Panc1 (cell line): ENCODE data around the gene RPL35. TPM values are rescaled to one million over a fixed set of nuclear protein-coding genes. Genes with fewer than 3 reads are reported as not detected.

Experiments
- ATAC-seq: fragments of 200-7000 bp; cut with Tn5 transposase; 2 replicates; pipeline ENCODE4 v1.9.1; 2020; ENCODE audit warnings: mild to moderate bottlenecking, moderate library complexity
- BruUV-seq: library from RNA; stranded (reverse); fragments of 400-500 nt; replicated peaks from 2 replicates; lab custom pipeline; 2021; lab: Mats Ljungman, UMichigan
- CTCF ChIA-PET: fragments of 300-600 bp; sonication (Branson Sonifier 250); formaldehyde crosslinking; loops from one replicate; lab custom pipeline; 2022; ENCODE audit warnings: antibody characterized with exemption; lab: Charles Lee
- POLR2A ChIA-PET: fragments of 300-600 bp; sonication (Branson Sonifier 250); formaldehyde crosslinking; loops from one replicate; lab custom pipeline; 2022; ENCODE audit warnings: antibody characterized with exemption; lab: Charles Lee
- DNase-seq: peaks from one replicate; pipeline ENCODE4 v3.0.0-alpha.2; 2010; ENCODE audit warnings: low read depth, low spot score
- H3K27ac ChIP-seq: 2 replicates; pipeline ENCODE4 v1.5.1; 2011; ENCODE audit warnings: mild to moderate bottlenecking, low read length, inconsistent platforms
- H3K27me3 ChIP-seq: fragments of 200-500 bp; sonication (Bioruptor generic); 2 replicates; pipeline ENCODE4 v1.6.0; 2014; ENCODE audit warnings: low read length, inconsistent platforms; ENCODE audit not compliant: control insufficient read depth, insufficient read depth
- H3K36me3 ChIP-seq: fragments of 200-500 bp; sonication (Bioruptor generic); 2 replicates; pipeline ENCODE4 v1.5.1; 2014; ENCODE audit warnings: inconsistent platforms, mild to moderate bottlenecking, low read length, moderate library complexity; ENCODE audit not compliant: control insufficient read depth, insufficient read depth
- H3K4me1 ChIP-seq: 2 replicates; pipeline ENCODE4 v1.5.1; 2011; ENCODE audit warnings: inconsistent platforms, mild to moderate bottlenecking, low read length, moderate library complexity; ENCODE audit not compliant: control insufficient read depth, insufficient read depth
- H3K4me3 ChIP-seq, 2 experiments: 2 replicates each; pipeline ENCODE4 v1.5.1; 2011 to 2012; ENCODE audit warnings: low read depth in 2 of 2, low read length in 2 of 2, mild to moderate bottlenecking in 2 of 2, inconsistent platforms in 1 of 2, moderate library complexity in 1 of 2
- H3K9me3 ChIP-seq: fragments of 200-500 bp; sonication (Bioruptor generic); 2 replicates; pipeline ENCODE4 v1.5.1; 2014; ENCODE audit warnings: low read depth, mild to moderate bottlenecking, inconsistent platforms, low read length, moderate library complexity; ENCODE audit not compliant: control insufficient read depth, insufficient read depth
- POLR2AphosphoS5 ChIP-seq: IDR thresholded peaks from 2 replicates; pipeline ENCODE4 v1.6.1; 2012; ENCODE audit warnings: mild to moderate bottlenecking, low read depth, low read length, moderate library complexity
- SIN3A ChIP-seq: IDR thresholded peaks from 2 replicates; pipeline ENCODE4 v1.6.1; 2012; ENCODE audit warnings: low read depth, mild to moderate bottlenecking, low read length, moderate library complexity, borderline replicate concordance; ENCODE audit not compliant: insufficient read depth
- TCF7L2 ChIP-seq: IDR thresholded peaks from 2 replicates; pipeline ENCODE4 v1.6.1; 2011; ENCODE audit warnings: mild to moderate bottlenecking, low read depth, low read length, inconsistent platforms
- in situ Hi-C: cut with HindIII; loops from 2 replicates; pipeline ENCODE4 v1.10.0; 2016; ENCODE audit warnings: low sequenced_read_pairs, low pct_unique_long_range_greater_than_20kb
- intact Hi-C: fragments of 100-400 bp; cut with micrococcal nuclease; formaldehyde crosslinking; loops from one replicate; pipeline ENCODE4 v1.10.0; 2022; ENCODE audit not compliant: unreplicated experiment
- total RNA-seq: library from RNA; stranded (reverse); gene quantifications from one replicate; pipeline ENCODE4 v1.2.1, GENCODE V29; 2021; ENCODE audit not compliant: unreplicated experiment
- TF ChIP-seq, protein P1 (sequence below), 2 experiments: IDR thresholded peaks; 2 replicates each; pipeline ENCODE4 v1.6.1; 2011 to 2012; ENCODE audit warnings: low read depth in 2 of 2, control low read depth in 1 of 2, low read length in 1 of 2, mild to moderate bottlenecking in 1 of 2, moderate library complexity in 1 of 2; ENCODE audit not compliant: insufficient read depth in 1 of 2
- TF ChIP-seq, protein P2 (sequence below): fragments of 450-650 bp; IDR thresholded peaks from 2 replicates; pipeline ENCODE4 v1.5.1; 2017; ENCODE audit warnings: mild to moderate bottlenecking

The RPL35 gene
- total RNA-seq, 1 experiment from 2014 or later: 758 TPM

DNA sequence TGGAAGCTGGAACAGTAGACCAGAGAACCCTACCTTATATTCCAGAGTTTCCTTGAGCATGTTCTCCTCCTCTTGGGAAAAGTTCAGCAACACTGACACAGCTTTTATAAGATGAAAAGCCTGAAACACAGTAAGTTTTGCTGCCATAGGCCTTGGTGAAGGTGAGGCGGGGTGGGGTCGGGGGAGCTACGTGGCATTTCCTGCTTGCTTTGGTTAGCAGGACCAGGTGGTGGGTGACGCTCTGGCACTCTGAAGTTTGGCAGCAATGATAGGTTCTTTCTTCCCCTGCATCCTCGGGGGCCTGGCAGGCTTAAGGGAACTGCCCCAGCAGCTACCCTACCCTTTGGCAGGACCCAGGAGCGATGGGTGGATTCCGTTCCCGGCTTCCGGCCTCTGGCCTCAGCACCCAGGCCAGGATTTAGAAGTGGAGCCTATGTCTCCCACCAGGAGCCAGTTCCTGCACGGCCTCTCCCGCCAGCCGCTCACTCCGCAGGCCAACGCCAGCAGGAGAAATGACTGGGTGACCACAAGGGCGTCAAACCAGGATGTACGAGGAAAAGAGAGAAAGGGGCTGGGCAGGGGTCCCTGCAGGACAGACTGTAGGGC lies 19.5 kb upstream of the RPL35 start:
- Histone ChIP-seq H3K4me1 (no peaks in the 10 kb centered on the region), H3K27ac (no peak overlapping the region), H3K27me3 (no peaks in the 10 kb centered on the region), H3K4me3 (no peak overlapping the region), H3K9me3 (no peaks in the 10 kb centered on the region), H3K36me3 (no peaks in the 10 kb centered on the region; the same call in 1 of the 2 replicates)
- ChIA-PET POLR2A (no interaction called here), CTCF (no interaction called here)
- DNase-seq (no peak), ATAC-seq (no peak)
- in situ Hi-C loops: no loop called here
- TF ChIP-seq SIN3A (no peak), POLR2AphosphoS5 (no peak)
- TF ChIP-seq, protein P1, sequence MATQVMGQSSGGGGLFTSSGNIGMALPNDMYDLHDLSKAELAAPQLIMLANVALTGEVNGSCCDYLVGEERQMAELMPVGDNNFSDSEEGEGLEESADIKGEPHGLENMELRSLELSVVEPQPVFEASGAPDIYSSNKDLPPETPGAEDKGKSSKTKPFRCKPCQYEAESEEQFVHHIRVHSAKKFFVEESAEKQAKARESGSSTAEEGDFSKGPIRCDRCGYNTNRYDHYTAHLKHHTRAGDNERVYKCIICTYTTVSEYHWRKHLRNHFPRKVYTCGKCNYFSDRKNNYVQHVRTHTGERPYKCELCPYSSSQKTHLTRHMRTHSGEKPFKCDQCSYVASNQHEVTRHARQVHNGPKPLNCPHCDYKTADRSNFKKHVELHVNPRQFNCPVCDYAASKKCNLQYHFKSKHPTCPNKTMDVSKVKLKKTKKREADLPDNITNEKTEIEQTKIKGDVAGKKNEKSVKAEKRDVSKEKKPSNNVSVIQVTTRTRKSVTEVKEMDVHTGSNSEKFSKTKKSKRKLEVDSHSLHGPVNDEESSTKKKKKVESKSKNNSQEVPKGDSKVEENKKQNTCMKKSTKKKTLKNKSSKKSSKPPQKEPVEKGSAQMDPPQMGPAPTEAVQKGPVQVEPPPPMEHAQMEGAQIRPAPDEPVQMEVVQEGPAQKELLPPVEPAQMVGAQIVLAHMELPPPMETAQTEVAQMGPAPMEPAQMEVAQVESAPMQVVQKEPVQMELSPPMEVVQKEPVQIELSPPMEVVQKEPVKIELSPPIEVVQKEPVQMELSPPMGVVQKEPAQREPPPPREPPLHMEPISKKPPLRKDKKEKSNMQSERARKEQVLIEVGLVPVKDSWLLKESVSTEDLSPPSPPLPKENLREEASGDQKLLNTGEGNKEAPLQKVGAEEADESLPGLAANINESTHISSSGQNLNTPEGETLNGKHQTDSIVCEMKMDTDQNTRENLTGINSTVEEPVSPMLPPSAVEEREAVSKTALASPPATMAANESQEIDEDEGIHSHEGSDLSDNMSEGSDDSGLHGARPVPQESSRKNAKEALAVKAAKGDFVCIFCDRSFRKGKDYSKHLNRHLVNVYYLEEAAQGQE (IDR thresholded peaks at IDR 0.05; ENCODE audit: insufficient read depth in 1 of 2, low read depth in 2 of 2, low read length in 1 of 2): no peak
- TF ChIP-seq, protein P2, sequence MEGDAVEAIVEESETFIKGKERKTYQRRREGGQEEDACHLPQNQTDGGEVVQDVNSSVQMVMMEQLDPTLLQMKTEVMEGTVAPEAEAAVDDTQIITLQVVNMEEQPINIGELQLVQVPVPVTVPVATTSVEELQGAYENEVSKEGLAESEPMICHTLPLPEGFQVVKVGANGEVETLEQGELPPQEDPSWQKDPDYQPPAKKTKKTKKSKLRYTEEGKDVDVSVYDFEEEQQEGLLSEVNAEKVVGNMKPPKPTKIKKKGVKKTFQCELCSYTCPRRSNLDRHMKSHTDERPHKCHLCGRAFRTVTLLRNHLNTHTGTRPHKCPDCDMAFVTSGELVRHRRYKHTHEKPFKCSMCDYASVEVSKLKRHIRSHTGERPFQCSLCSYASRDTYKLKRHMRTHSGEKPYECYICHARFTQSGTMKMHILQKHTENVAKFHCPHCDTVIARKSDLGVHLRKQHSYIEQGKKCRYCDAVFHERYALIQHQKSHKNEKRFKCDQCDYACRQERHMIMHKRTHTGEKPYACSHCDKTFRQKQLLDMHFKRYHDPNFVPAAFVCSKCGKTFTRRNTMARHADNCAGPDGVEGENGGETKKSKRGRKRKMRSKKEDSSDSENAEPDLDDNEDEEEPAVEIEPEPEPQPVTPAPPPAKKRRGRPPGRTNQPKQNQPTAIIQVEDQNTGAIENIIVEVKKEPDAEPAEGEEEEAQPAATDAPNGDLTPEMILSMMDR: no peak
- BruUV-seq: no TSS peak
- intact Hi-C loops: no loop called here

DNA sequence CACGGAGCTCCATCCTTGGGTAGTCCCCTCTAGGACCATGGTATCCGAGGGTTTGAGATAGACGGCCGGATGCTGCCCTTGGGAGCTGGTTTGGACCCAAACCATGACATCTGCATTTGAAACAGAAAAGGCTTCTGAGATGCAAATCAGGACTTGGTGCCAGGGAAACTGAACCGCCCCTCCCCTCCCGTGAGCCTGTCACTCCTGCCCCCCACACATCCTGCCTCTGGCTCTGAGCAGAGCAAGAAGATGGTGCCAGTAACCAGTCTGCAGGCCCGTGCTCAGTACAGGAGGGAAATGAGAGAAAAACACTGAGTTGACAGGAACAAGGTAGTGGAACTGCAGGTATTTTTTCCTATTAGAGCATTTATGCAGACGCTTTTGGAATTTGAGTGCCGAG lies 18.7 kb upstream of the RPL35 start:
- no peaks in the 10 kb centered on the region for H3K4me1 ChIP-seq
- CTCF ChIA-PET: no interaction called here
- POLR2A ChIA-PET: interaction anchor here (0.6 kb wide), 1 partner anchor 308 kb away, joined by 3 read pairs; no protein-coding TSS in a partner anchor
- no peak overlapping the region for H3K27ac ChIP-seq
- intact Hi-C loops (no loop called here), in situ Hi-C loops (no loop called here)
- H3K9me3 ChIP-seq: no peaks in the 10 kb centered on the region
- no peak for DNase-seq
- BruUV-seq: no TSS peak
- ATAC-seq: no peak
- H3K4me3 ChIP-seq: no peak overlapping the region
- H3K36me3 ChIP-seq: no peaks in the 10 kb centered on the region; the same call in 1 of the 2 replicates
- no peaks in the 10 kb centered on the region for H3K27me3 ChIP-seq
- TF ChIP-seq SIN3A: no peak
- TF ChIP-seq TCF7L2: no peak
- no peak for TF ChIP-seq POLR2AphosphoS5
- TF ChIP-seq, protein P2: no peak
- TF ChIP-seq, protein P1 (IDR thresholded peaks at IDR 0.05; ENCODE audit: insufficient read depth in 1 of 2, low read depth in 2 of 2, low read length in 1 of 2): no peak
